Gastrocnemius medialis (tissue), 4 donors: ENCODE data around the gene RYR3.

Source experiments
- CTCF ChIP-seq, 5 experiments: fragments of 450-650 bp in 3 of 5; fragments of 200-600 bp in 2 of 5; sonication (generic) in 2 of 5; IDR thresholded peaks in 4 of 5; conservative IDR thresholded peaks in 1 of 5; 1 replicate in 4 of 5; 2 replicates in 1 of 5; pipeline ENCODE4 v1.5.1; 2016 to 2019; ENCODE audit warnings: antibody characterized with exemption in 5 of 5, mild to moderate bottlenecking in 3 of 5, moderate library complexity in 3 of 5
- POLR2A ChIP-seq, 2 donors: fragments of 450-650 bp; IDR thresholded peaks; one replicate each; pipeline ENCODE4 v1.6.1; 2017; ENCODE audit warnings: antibody characterized with exemption in 2 of 2, mild to moderate bottlenecking in 2 of 2, moderate library complexity in 2 of 2

DNA sequence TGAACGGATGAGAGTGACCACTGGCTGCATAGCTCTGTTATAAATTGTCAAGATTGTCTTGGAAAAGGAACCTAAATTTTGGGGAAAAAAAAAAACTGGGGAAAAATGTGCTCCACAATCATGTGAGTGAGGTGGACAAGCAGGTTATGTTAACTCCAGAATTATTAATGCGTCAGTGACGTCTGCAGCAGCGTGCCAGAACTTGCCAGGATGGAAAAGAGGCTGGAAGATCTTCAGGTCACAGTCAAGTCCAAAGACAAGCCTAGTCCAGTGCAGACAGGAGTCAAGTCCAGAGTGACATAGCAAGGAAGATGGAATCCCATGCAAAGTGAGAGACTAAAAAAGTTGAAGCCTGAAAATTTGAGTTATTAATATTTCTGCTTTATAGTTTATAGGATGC lies 140.6 kb downstream of the RYR3 start:
- TF ChIP-seq POLR2A (IDR thresholded peaks at IDR 0.05) (no peak), CTCF (IDR thresholded peaks at IDR 0.05 in 4 of 5, conservative IDR thresholded peaks at IDR 0.05 in 1 of 5) (no peak)
